ENCODE measurements around the gene TRIM15. TPM values are rescaled to one million over a fixed set of nuclear protein-coding genes. Genes with fewer than 3 reads are reported as not detected.

TRIM15 gene
- total RNA-seq, 1 experiment from 2014 or later, result 6.5 TPM

DNA sequence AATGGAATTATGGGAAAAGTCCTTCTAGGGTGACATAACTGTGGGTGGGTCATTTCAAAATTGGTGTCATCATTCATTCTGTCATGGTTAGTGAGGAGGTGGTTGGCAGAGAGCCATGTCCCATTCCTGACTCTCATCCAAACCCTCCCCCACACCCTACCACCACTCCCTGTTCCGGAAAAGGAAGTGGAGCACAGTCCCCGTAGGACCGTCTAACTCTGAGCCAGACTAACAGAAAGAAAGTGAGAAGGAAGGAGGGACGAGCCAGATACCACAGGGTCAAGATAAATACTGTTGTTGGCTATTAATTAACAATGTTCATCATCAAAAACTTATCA is 7.1 kb upstream of the TRIM15 start:
- CTCF ChIA-PET, result interaction anchor here (1.0 kb wide), 1 partner anchor 53 kb away, joined by 3 read pairs; no protein-coding TSS in a partner anchor
- TF ChIP-seq TCF7L2 (IDR thresholded peaks at IDR 0.05; ENCODE audit: borderline replicate concordance, extremely low read depth, insufficient read depth, insufficient read length) (no peak), SP1 (IDR thresholded peaks at IDR 0.05; ENCODE audit: low read depth) (peak; percentile 69), REST (IDR thresholded peaks at IDR 0.05; ENCODE audit: low read depth) (no peak), RAD21 (IDR thresholded peaks at IDR 0.05; ENCODE audit: low read depth) (no peak), ZNF274 (IDR thresholded peaks at IDR 0.05; ENCODE audit: low read depth, low read length) (no peak), YY1 (IDR thresholded peaks at IDR 0.05; ENCODE audit: extremely low read depth, insufficient replicate concordance, low read depth, low read length) (no peak), ZFX (IDR thresholded peaks at IDR 0.05) (no peak), ATF3 (IDR thresholded peaks at IDR 0.05) (no peak; the same call in 1 of the 2 replicates), EZH2 (IDR thresholded peaks at IDR 0.05) (no peak), POLR2A (IDR thresholded peaks at IDR 0.05; ENCODE audit: borderline replicate concordance, extremely low read depth, insufficient read depth, insufficient read length) (no peak), CBX3 (IDR thresholded peaks at IDR 0.05; ENCODE audit: low read depth) (peak; percentile 73), EZH2phosphoT487 (IDR thresholded peaks at IDR 0.05; ENCODE audit: borderline replicate concordance) (no peak), MAX (IDR thresholded peaks at IDR 0.05) (0 out of 2 replicates have a peak, but pooled peaks have one; percentile 34), SIN3A (IDR thresholded peaks at IDR 0.05; ENCODE audit: low read depth) (peak; percentile 44; the same call in 1 of the 2 replicates), CEBPB (IDR thresholded peaks at IDR 0.05; ENCODE audit: low read depth) (peak; percentile 55; the same call in 1 of the 2 replicates), FOSL1 (IDR thresholded peaks at IDR 0.05; ENCODE audit: low read depth) (0 out of 2 replicates have a peak, but pooled peaks have one; percentile 11), CTCF (IDR thresholded peaks at IDR 0.05 in 2 of 3, conservative IDR thresholded peaks at IDR 0.05 in 1 of 3; ENCODE audit: borderline replicate concordance in 1 of 3, insufficient read depth in 1 of 3, low read depth in 2 of 3, low read length in 2 of 3) (no peak), ELF1 (IDR thresholded peaks at IDR 0.05; ENCODE audit: borderline replicate concordance, low read depth) (no peak; the same call in 1 of the 2 replicates), POLR2AphosphoS5 (IDR thresholded peaks at IDR 0.05; ENCODE audit: low read depth, low read length) (peak; percentile 53; the same call in 1 of the 2 replicates), JUND (IDR thresholded peaks at IDR 0.05) (peak; percentile 34; the same call in 1 of the 2 replicates), ZBTB33 (IDR thresholded peaks at IDR 0.05; ENCODE audit: extremely low read depth, insufficient replicate concordance, low read length) (no peak)

More for the DNA sequence above, 7.1 kb upstream of the TRIM15 start:
- no TSS peak for BruUV-seq (replicated peaks)
- peak; percentile 82 for DNase-seq (ENCODE audit: low read depth, low spot score)
- Histone ChIP-seq H3K27me3 (ENCODE audit: insufficient read depth, low read length) (no peaks in the 10 kb centered on the region), H3K4me2 (ENCODE audit: low read length) (peak overlapping the region; percentile 74), H3K27ac (ENCODE audit: low read depth, low read length) (no peak overlapping the region), H3K79me2 (ENCODE audit: insufficient read depth, low read length) (no peaks in the 10 kb centered on the region), H3K4me1 (ENCODE audit: control insufficient read depth in 1 of 2, insufficient read depth in 2 of 2, low read length in 2 of 2) (peaks cover 28 to 31% of the 10 kb centered on the region in 2 experiments), H3K9me3 (ENCODE audit: control insufficient read depth in 1 of 2, insufficient read depth in 1 of 2, low read depth in 1 of 2, low read length in 2 of 2) (no peaks in the 10 kb centered on the region), H3K9me2 (ENCODE audit: insufficient read depth) (no peaks in the 10 kb centered on the region), H3K36me3 (ENCODE audit: control insufficient read depth in 1 of 2, insufficient read depth in 2 of 2, low read length in 2 of 2) (no peaks in the 10 kb centered on the region), H4K20me1 (ENCODE audit: insufficient read depth) (no peaks in the 10 kb centered on the region), H3K9ac (ENCODE audit: low read length) (no peak overlapping the region), H3K4me3 (replicated peaks in 1 of 2; ENCODE audit: low read depth in 1 of 2, low read length in 2 of 2) (peak overlapping the region; percentile 15 to 39; a peak in 3 of 4 replicates), H2AFZ (ENCODE audit: low read depth, low read length, poor library complexity, severe bottlenecking) (peak overlapping the region; percentile 10)
- POLR2A ChIA-PET, result no interaction called here
- peak; percentile 80 for ATAC-seq
- RAD21 ChIA-PET (ENCODE audit: low non-redundant PET in 1 of 2, low total read pairs in 2 of 2, uncharacterized antibody in 2 of 2, unreplicated experiment in 2 of 2), result no interaction called here
- intact Hi-C loops (cut with micrococcal nuclease), result no loop called here

All from HCT116 (cell line).